Uterus (tissue), 4 donors: Measurements from ENCODE around the gene IL22RA1. TPM values are rescaled to one million over a fixed set of nuclear protein-coding genes. Genes with fewer than 3 reads are reported as not detected.

ENCODE experiments used
- DNase-seq, 2 donors: peaks; one replicate each; pipeline ENCODE4 v3.0.0-alpha.2; 2019 to 2020
- H3K27ac ChIP-seq, 2 donors: fragments of 200-600 bp; sonication (generic); 1 replicate in 1 of 2; 2 replicates in 1 of 2; pipeline ENCODE4 v1.5.1; 2016 to 2018
- H3K27me3 ChIP-seq, 2 donors: fragments of 200-600 bp; sonication (generic); one replicate each; pipeline ENCODE4 v1.5.1; 2018 to 2019; ENCODE audit warnings: control low read depth in 1 of 2
- H3K36me3 ChIP-seq, 2 donors: fragments of 200-600 bp; sonication (generic); one replicate each; pipeline ENCODE4 v1.5.1; 2019; ENCODE audit warnings: control low read depth in 1 of 2
- H3K4me1 ChIP-seq, 2 donors: fragments of 200-600 bp; sonication (generic); one replicate each; pipeline ENCODE4 v1.5.1; 2018 to 2019; ENCODE audit warnings: control low read depth in 1 of 2
- H3K4me3 ChIP-seq, 2 donors: fragments of 200-600 bp; sonication (generic); 1 replicate in 1 of 2; 2 replicates in 1 of 2; pipeline ENCODE4 v1.5.1; 2018 to 2019; ENCODE audit warnings: mild to moderate bottlenecking in 1 of 2
- H3K9me3 ChIP-seq, 2 donors: fragments of 200-600 bp; sonication (generic); one replicate each; pipeline ENCODE4 v1.5.1; 2019; ENCODE audit warnings: control low read depth in 1 of 2
- CTCF ChIP-seq, 4 experiments: fragments of 200-600 bp in 2 of 4; fragments of 450-650 bp in 2 of 4; sonication (generic) in 2 of 4; IDR thresholded peaks; one replicate each; pipeline ENCODE4 v1.5.1; 2016 to 2019; ENCODE audit warnings: antibody characterized with exemption in 4 of 4, mild to moderate bottlenecking in 2 of 4, moderate library complexity in 1 of 4
- POLR2A ChIP-seq, 2 donors: fragments of 450-650 bp; IDR thresholded peaks; one replicate each; pipeline ENCODE4 v1.6.1; 2016; ENCODE audit warnings: antibody characterized with exemption in 2 of 2, mild to moderate bottlenecking in 1 of 2, moderate library complexity in 1 of 2
- intact Hi-C: fragments of 100-400 bp; cut with DNase I; formaldehyde crosslinking; loops from one replicate; pipeline ENCODE4 v1.15.1; 2023; ENCODE audit warnings: low total_unique reads
- total RNA-seq, 4 donors: library from RNA; depleted of rRNA in 3 of 4; stranded (reverse); fragments of >200 nt in 3 of 4; gene quantifications; one replicate each; pipeline versions ENCODE4 v1.1.0 to v1.2.4, GENCODE V29; 2014 to 2023
- donor health status: DM: yes; HTN: yes; CAD: no.

The IL22RA1 gene
- total RNA-seq, 4 donors from 2014 or later, result 0.21 to 0.37 TPM; not detected in 2

- TF ChIP-seq CTCF (IDR thresholded peaks at IDR 0.05) (no peak), POLR2A (IDR thresholded peaks at IDR 0.05) (no peak)
- intact Hi-C loops, result no loop called here
Observed at GRCh38 chr1:24127801-24128363, 15.1 kb downstream of the IL22RA1 start.

GRCh38 chr1:24127134-24127800 is 15.7 kb downstream of the IL22RA1 start:
- no peak for DNase-seq
- peak overlapping the region in 1 of 2 donors; percentile 27 for H3K27ac ChIP-seq
- H3K9me3 ChIP-seq, result peaks cover 0 to 4% of the 10 kb centered on the region in 2 donors
- no peak for TF ChIP-seq CTCF (IDR thresholded peaks at IDR 0.05)
- TF ChIP-seq POLR2A (IDR thresholded peaks at IDR 0.05), result no peak
- no peak overlapping the region for H3K4me3 ChIP-seq
- H3K36me3 ChIP-seq, result no peaks in the 10 kb centered on the region
- intact Hi-C loops, result no loop called here
- no peaks in the 10 kb centered on the region for H3K4me1 ChIP-seq
- H3K27me3 ChIP-seq, result no peaks in the 10 kb centered on the region

More at GRCh38 chr1:24127801-24128363, 15.1 kb downstream of the IL22RA1 start:
- no peak for DNase-seq
- peaks cover 0 to 4% of the 10 kb centered on the region in 2 donors for H3K9me3 ChIP-seq
- H3K36me3 ChIP-seq, result no peaks in the 10 kb centered on the region
- no peak overlapping the region for H3K4me3 ChIP-seq
- no peak overlapping the region for H3K27ac ChIP-seq
- no peaks in the 10 kb centered on the region for H3K27me3 ChIP-seq
- H3K4me1 ChIP-seq, result no peaks in the 10 kb centered on the region

- Histone ChIP-seq H3K4me1 (no peaks in the 10 kb centered on the region), H3K36me3 (no peaks in the 10 kb centered on the region), H3K4me3 (no peak overlapping the region), H3K27me3 (no peaks in the 10 kb centered on the region), H3K27ac (peak overlapping the region in 1 of 2 donors; percentile 27), H3K9me3 (peaks cover 0 to 4% of the 10 kb centered on the region in 2 donors)
- no peak for DNase-seq
- intact Hi-C loops, result no loop called here
- TF ChIP-seq POLR2A (IDR thresholded peaks at IDR 0.05) (no peak), CTCF (IDR thresholded peaks at IDR 0.05) (no peak)
Observed at GRCh38 chr1:24126672-24127023, 16.3 kb downstream of the IL22RA1 start.

GRCh38 chr1:24126018-24126671 is 16.8 kb downstream of the IL22RA1 start:
- H3K4me1 ChIP-seq, result no peaks in the 10 kb centered on the region
- no peak overlapping the region for H3K4me3 ChIP-seq
- intact Hi-C loops, result no loop called here
- peaks cover 0 to 4% of the 10 kb centered on the region in 2 donors for H3K9me3 ChIP-seq
- DNase-seq, result peak; percentile 28 to 36
- H3K27ac ChIP-seq, result peak overlapping the region in 1 of 2 donors; percentile 44
- TF ChIP-seq CTCF (IDR thresholded peaks at IDR 0.05) (no peak), POLR2A (IDR thresholded peaks at IDR 0.05) (no peak)
- no peaks in the 10 kb centered on the region for H3K27me3 ChIP-seq
- no peaks in the 10 kb centered on the region for H3K36me3 ChIP-seq

- TF ChIP-seq POLR2A (IDR thresholded peaks at IDR 0.05) (no peak), CTCF (IDR thresholded peaks at IDR 0.05) (no peak)
- Histone ChIP-seq H3K4me3 (no peak overlapping the region), H3K27ac (no peak overlapping the region), H3K9me3 (no peaks in the 10 kb centered on the region), H3K36me3 (no peaks in the 10 kb centered on the region), H3K4me1 (no peaks in the 10 kb centered on the region), H3K27me3 (no peaks in the 10 kb centered on the region)
- no peak for DNase-seq
- intact Hi-C loops, result no loop called here
Observed at GRCh38 chr1:24125456-24125855, 17.5 kb downstream of the IL22RA1 start.
